Left ventricle myocardium inferior (tissue), 1 donor: ENCODE measurements around the gene RARG. TPM values are rescaled to one million over a fixed set of nuclear protein-coding genes. Genes with fewer than 3 reads are reported as not detected.
A peak's percentile ranks its signal among the peaks of the same experiment; 100 is the strongest.

ENCODE experiments used
- DNase-seq: peaks from one replicate; pipeline ENCODE4 v3.0.0-alpha.2; 2020
- H3K27ac ChIP-seq: fragments of 200-600 bp; replicated peaks from 2 replicates; pipeline ENCODE4 v1.8.0; 2021
- H3K27me3 ChIP-seq: fragments of 200-600 bp; 2 replicates; pipeline ENCODE4 v1.8.0; 2021; ENCODE audit warnings: low read depth
- H3K36me3 ChIP-seq: fragments of 200-600 bp; 2 replicates; pipeline ENCODE4 v1.8.0; 2021
- H3K4me1 ChIP-seq: fragments of 200-600 bp; 2 replicates; pipeline ENCODE4 v1.8.0; 2021
- H3K4me3 ChIP-seq: fragments of 200-600 bp; 2 replicates; pipeline ENCODE4 v1.8.0; 2021; ENCODE audit warnings: mild to moderate bottlenecking, moderate library complexity
- H3K9me3 ChIP-seq: fragments of 200-600 bp; replicated peaks from 2 replicates; pipeline ENCODE4 v1.8.0; 2021
- intact Hi-C: fragments of 100-400 bp; cut with micrococcal nuclease; formaldehyde crosslinking; loops from one replicate; pipeline ENCODE4 v1.11.0; 2022
- total RNA-seq: library from RNA; stranded (reverse); fragmentation: NEBNext Ultra II Directional; extraction: Animal tissue kit (Norgen Biotek cat#: 25700); gene quantifications from one replicate; pipeline ENCODE4 v1.2.1, GENCODE V29; 2021
- TF ChIP-seq, protein P1 (sequence below): fragments of 200-600 bp; IDR thresholded peaks from 2 replicates; pipeline ENCODE4 v1.8.0; 2021; ENCODE audit warnings: antibody characterized with exemption, mild to moderate bottlenecking, borderline replicate concordance
- donor health status: DM: no; HTN: yes; CAD: no; lungs with severe emphysema.

Gene RARG
- total RNA-seq, 1 donor from 2014 or later = 14.9 TPM

DNA sequence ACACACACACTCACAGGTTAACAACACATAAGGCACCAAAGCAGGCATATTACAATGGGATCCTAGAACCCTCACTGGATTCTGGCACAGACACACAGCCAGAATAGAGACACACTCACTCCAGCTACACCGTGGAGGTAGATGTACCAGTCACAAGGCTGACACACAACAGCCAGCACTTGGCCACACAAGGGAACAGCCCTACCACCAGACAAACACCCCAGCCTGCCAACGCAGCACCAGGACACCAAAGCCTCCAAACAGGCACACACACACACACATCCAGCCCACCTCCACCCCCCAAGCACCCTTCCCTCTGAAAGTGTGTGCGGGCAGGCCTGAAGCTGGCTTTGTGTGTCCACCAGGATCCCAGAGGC lies 14.1 kb downstream of the RARG start:
- Histone ChIP-seq H3K27ac (peak overlapping the region; percentile 100), H3K4me3 (peak overlapping the region; percentile 84), H3K27me3 (no peaks in the 10 kb centered on the region), H3K9me3 (no peaks in the 10 kb centered on the region), H3K36me3 (peaks cover 17% of the 10 kb centered on the region), H3K4me1 (peaks cover 91% of the 10 kb centered on the region)
- intact Hi-C loops = no loop called here
- TF ChIP-seq, protein P1, sequence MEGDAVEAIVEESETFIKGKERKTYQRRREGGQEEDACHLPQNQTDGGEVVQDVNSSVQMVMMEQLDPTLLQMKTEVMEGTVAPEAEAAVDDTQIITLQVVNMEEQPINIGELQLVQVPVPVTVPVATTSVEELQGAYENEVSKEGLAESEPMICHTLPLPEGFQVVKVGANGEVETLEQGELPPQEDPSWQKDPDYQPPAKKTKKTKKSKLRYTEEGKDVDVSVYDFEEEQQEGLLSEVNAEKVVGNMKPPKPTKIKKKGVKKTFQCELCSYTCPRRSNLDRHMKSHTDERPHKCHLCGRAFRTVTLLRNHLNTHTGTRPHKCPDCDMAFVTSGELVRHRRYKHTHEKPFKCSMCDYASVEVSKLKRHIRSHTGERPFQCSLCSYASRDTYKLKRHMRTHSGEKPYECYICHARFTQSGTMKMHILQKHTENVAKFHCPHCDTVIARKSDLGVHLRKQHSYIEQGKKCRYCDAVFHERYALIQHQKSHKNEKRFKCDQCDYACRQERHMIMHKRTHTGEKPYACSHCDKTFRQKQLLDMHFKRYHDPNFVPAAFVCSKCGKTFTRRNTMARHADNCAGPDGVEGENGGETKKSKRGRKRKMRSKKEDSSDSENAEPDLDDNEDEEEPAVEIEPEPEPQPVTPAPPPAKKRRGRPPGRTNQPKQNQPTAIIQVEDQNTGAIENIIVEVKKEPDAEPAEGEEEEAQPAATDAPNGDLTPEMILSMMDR = no peak
- DNase-seq = no peak

DNA sequence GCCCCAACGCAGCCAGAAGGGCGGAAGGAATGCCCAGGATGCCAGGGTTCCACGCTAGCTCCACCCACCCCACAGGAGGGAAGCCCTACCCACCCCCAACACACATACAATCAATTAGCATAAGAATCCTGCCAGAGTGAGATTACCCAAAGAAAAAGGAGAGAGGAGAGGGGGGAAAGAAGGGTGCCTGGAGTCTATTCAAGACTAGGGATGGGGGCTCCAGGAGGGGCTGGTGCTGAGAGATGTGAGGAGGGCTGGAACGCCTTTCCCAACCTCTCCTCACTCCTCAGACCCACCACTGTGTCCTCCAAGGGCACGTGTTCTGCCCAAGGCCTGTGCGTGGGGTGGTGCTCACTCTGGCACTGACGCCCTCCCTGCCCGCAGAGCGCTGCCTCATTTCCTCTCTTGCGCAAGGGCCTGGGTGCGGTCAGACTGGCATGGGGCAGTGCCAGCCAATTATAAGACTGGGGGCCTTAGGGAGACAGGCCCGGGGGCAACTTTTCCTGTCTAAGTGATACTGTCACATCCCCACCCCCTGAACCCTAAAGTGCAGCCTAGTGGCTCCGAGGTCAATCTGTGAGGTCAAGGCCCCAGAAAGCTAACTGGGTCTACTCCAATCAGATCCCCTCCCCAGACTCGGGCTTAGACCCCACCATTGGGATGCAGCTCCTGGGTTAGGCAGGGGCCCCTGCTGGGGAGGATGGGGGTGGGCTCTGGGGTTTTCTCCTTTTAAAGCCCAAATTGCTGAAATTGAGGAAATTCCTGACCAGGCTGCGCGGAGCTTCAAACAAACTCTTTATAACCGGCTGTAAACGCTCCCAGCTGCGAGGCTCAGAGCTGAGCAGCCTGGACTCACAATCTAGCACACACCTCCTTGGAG lies 14.7 kb downstream of the RARG start:
- Histone ChIP-seq H3K4me1 (peaks cover 89% of the 10 kb centered on the region), H3K27ac (peak overlapping the region; percentile 100), H3K4me3 (peak overlapping the region; percentile 84), H3K36me3 (peaks cover 23% of the 10 kb centered on the region), H3K27me3 (no peaks in the 10 kb centered on the region), H3K9me3 (no peaks in the 10 kb centered on the region)
- intact Hi-C loops = no loop called here
- peak; percentile 43 for DNase-seq
- TF ChIP-seq, protein P1 = no peak

DNA sequence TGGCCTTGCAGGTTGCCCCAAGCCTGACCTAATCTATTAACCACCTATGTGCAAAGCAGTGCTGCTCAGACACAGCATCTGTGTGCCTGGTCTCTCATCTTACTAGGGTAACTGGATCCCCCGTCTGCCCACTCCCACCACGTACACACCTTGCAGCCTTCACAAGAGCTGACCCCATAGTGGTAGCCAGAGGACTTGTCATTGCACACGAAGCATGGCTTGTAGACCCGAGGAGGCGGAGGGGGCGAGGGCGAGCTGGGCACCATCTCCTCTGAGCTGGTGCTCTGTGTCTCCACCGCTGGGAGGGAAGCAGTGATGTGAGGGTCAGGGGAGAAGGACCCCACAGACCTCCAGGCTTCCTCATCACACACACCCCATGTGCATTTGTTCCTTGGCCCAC lies 16.5 kb downstream of the RARG start:
- Histone ChIP-seq H3K4me1 (peaks cover 81% of the 10 kb centered on the region), H3K4me3 (no peak overlapping the region), H3K27me3 (no peaks in the 10 kb centered on the region), H3K27ac (peak overlapping the region; percentile 100), H3K36me3 (peaks cover 41% of the 10 kb centered on the region), H3K9me3 (no peaks in the 10 kb centered on the region)
- intact Hi-C loops = no loop called here
- TF ChIP-seq, protein P1 = no peak
- no peak for DNase-seq

DNA sequence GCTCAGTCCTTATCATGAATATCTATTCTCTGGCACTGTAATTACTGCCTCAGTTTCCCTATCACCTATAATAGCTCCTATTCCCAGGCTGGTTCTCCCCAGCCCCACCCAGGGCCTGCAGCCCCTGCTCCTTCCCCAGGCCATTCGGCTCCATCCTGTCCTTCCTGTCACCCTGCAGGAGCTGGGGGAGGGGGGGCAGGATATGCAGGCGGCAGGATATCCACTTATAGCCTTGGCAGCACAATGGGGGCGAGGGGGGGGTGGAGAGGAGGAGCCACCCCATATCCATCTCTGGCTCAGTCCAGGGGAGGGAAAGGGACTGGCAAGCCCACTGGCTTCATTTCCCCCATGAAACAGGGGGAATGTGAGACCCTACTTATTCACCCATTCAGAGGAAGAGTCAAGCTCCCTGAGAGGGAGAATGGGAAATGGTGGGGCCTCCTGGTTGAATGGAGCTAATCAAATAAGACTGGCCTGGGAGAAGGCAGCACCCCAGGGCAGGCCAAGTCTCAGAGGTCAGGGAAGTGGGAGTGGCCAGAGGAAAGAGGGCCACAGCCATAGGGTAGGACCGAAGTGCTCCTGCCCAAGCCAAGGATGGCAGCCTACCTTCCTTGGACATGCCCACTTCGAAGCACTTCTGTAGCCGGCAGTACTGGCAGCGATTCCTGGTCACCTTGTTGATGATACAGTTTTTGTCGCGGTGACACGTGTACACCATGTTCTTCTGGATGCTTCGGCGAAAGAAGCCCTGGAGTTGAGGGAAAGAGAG lies 17.1 kb downstream of the RARG start:
- intact Hi-C loops = loop anchor here (5.0 kb wide), 1 partner anchor 72 kb away; no protein-coding TSS in a partner anchor
- H3K27ac ChIP-seq = peak overlapping the region; percentile 100
- no peaks in the 10 kb centered on the region for H3K9me3 ChIP-seq
- H3K36me3 ChIP-seq = peaks cover 47% of the 10 kb centered on the region
- no peaks in the 10 kb centered on the region for H3K27me3 ChIP-seq
- TF ChIP-seq, protein P1 = no peak
- peak; percentile 84 for DNase-seq
- H3K4me1 ChIP-seq = peaks cover 77% of the 10 kb centered on the region
- peak overlapping the region; percentile 56 for H3K4me3 ChIP-seq

DNA sequence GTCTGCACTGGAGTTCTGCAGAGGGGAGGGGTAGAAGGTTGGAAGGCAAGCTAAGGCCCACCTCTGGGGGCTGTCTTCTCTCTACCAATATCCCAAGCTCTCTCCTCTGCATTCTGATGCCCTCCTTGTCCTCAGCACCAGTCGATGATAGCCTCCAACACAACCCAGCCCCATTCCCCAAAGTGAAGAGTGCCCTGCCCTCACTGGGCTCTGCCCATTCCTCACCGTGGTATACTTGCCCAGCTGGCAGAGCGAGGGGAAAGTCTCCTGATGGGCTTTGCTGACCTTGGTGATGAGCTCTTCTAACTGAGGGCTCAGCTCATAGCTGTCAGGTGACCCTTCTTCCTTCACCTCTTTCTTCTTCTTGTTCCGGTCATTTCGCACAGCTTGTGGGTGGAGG lies 17.8 kb downstream of the RARG start:
- intact Hi-C loops = loop anchor here (5.0 kb wide), 1 partner anchor 73 kb away; no protein-coding TSS in a partner anchor
- TF ChIP-seq, protein P1 = no peak
- H3K9me3 ChIP-seq = no peaks in the 10 kb centered on the region
- H3K27ac ChIP-seq = peak overlapping the region; percentile 100
- DNase-seq = no peak
- H3K4me1 ChIP-seq = peaks cover 72% of the 10 kb centered on the region
- peaks cover 49% of the 10 kb centered on the region for H3K36me3 ChIP-seq
- peak overlapping the region; percentile 56 for H3K4me3 ChIP-seq
- H3K27me3 ChIP-seq = no peaks in the 10 kb centered on the region
